HEK293 (cell line): ENCODE results near the gene SRP14.
"Not testable (repeated sequence)": the region's sequence is repeated elsewhere in the genome, so short reads cannot be mapped to it uniquely, and the experiment has no call there.

ENCODE experiments used
- CTCF ChIP-seq: fragments of 450-650 bp; formaldehyde crosslinking; IDR thresholded peaks from 2 replicates; pipeline ENCODE4 v1.5.1; 2016; ENCODE audit warnings: missing biosample characterization, missing genetic modification characterization
- FEZF1 ChIP-seq: fragments of 450-650 bp; formaldehyde crosslinking; IDR thresholded peaks from 2 replicates; pipeline ENCODE4 v1.5.1; 2016; ENCODE audit warnings: missing biosample characterization, missing genetic modification characterization
- OSR2 ChIP-seq: fragments of 450-650 bp; formaldehyde crosslinking; IDR thresholded peaks from 2 replicates; pipeline ENCODE4 v1.5.1; 2016; ENCODE audit warnings: missing biosample characterization, missing genetic modification characterization
- PATZ1 ChIP-seq: fragments of 450-650 bp; formaldehyde crosslinking; IDR thresholded peaks from 2 replicates; pipeline ENCODE4 v1.5.1; 2016; ENCODE audit warnings: missing biosample characterization, missing genetic modification characterization
- SP3 ChIP-seq: fragments of 450-650 bp; formaldehyde crosslinking; IDR thresholded peaks from 2 replicates; pipeline ENCODE4 v1.5.1; 2016; ENCODE audit warnings: missing biosample characterization, missing genetic modification characterization
- YY1 ChIP-seq: fragments of 450-650 bp; formaldehyde crosslinking; IDR thresholded peaks from 2 replicates; pipeline ENCODE4 v1.5.1; 2018; ENCODE audit warnings: missing biosample characterization, missing genetic modification characterization
- ZNF146 ChIP-seq: fragments of 450-650 bp; formaldehyde crosslinking; IDR thresholded peaks from 2 replicates; pipeline ENCODE4 v1.5.1; 2016; ENCODE audit warnings: missing biosample characterization, missing genetic modification characterization
- ZNF148 ChIP-seq: fragments of 450-650 bp; formaldehyde crosslinking; IDR thresholded peaks from 2 replicates; pipeline ENCODE4 v1.5.0; 2017; ENCODE audit warnings: missing biosample characterization, missing genetic modification characterization, borderline replicate concordance
- ZNF274 ChIP-seq, 2 experiments: fragments of 200-500 bp in 1 of 2; fragments of 450-650 bp in 1 of 2; sonication (Bioruptor generic) in 1 of 2; formaldehyde crosslinking in 1 of 2; IDR thresholded peaks; 2 replicates each; pipeline versions ENCODE4 v1.5.1 to v1.6.1; 2014 to 2016; ENCODE audit warnings: borderline replicate concordance in 1 of 2, inconsistent platforms in 1 of 2, low read length in 1 of 2, missing biosample characterization in 1 of 2, missing genetic modification characterization in 1 of 2
- ZNF280D ChIP-seq: fragments of 450-650 bp; formaldehyde crosslinking; IDR thresholded peaks from 2 replicates; pipeline ENCODE4 v1.5.1; 2016; ENCODE audit warnings: missing biosample characterization, missing genetic modification characterization
- ZNF513 ChIP-seq: fragments of 450-650 bp; IDR thresholded peaks from 2 replicates; pipeline ENCODE4 v1.5.1; 2018; ENCODE audit warnings: missing biosample characterization, missing genetic modification characterization

GRCh38 chr15:40073716-40074490 lies 34.9 kb upstream of the SRP14 start:
- TF ChIP-seq CTCF (tag by site-specific recombination); SP3 (tag by site-specific recombination); ZNF274 (IDR thresholded peaks at IDR 0.05; ENCODE audit: low read length); ZNF274 (tag by site-specific recombination; IDR thresholded peaks at IDR 0.05; ENCODE audit: borderline replicate concordance); YY1 (tag by site-specific recombination); ZNF513 (tag by site-specific recombination); ZNF146 (tag by site-specific recombination); FEZF1 (tag by site-specific recombination); OSR2 (tag by site-specific recombination); PATZ1 (tag by site-specific recombination); ZNF148; ZNF280D (tag by site-specific recombination): not testable (repeated sequence)
